NCI-H2227 (cell line): ENCODE data around the gene ODAD3.
A peak's percentile ranks its signal among the peaks of the same experiment; 100 is the strongest.
"Not testable (repeated sequence)": the region's sequence is repeated elsewhere in the genome, so short reads cannot be mapped to it uniquely, and the experiment has no call there.

Experiments
- DNase-seq: peaks from one replicate; lab custom pipeline; 2025; ENCODE audit not compliant: unreplicated experiment; lab: John Stamatoyannopoulos, UW

Gene ODAD3

GRCh38 chr19:11408591-11408990 lies 26.3 kb downstream of the ODAD3 start:
- no peak for DNase-seq

GRCh38 chr19:11406703-11407236 lies 28.2 kb downstream of the ODAD3 start:
- not testable (repeated sequence) for DNase-seq

- no peak for DNase-seq
These were observed 28.9 kb downstream of the ODAD3 start for GRCh38 chr19:11405846-11406643.

GRCh38 chr19:11404588-11405222 lies 30.2 kb downstream of the ODAD3 start:
- no peak for DNase-seq

- DNase-seq: no peak
These were observed 32.9 kb downstream of the ODAD3 start for GRCh38 chr19:11401808-11402543.

- no peak for DNase-seq
These were observed 34.1 kb downstream of the ODAD3 start for GRCh38 chr19:11400798-11401197.

GRCh38 chr19:11399667-11400066 lies 35.3 kb downstream of the ODAD3 start:
- no peak for DNase-seq

- no peak for DNase-seq
These were observed 37.8 kb downstream of the ODAD3 start for GRCh38 chr19:11397089-11397610.

GRCh38 chr19:11390933-11391680 lies 43.8 kb downstream of the ODAD3 start:
- no peak for DNase-seq

GRCh38 chr19:11390359-11390758 lies 44.6 kb downstream of the ODAD3 start:
- DNase-seq: no peak

- DNase-seq: no peak
These were observed 47.5 kb downstream of the ODAD3 start for GRCh38 chr19:11387162-11388034.

GRCh38 chr19:11384778-11385129 lies 50.2 kb downstream of the ODAD3 start:
- no peak for DNase-seq

- no peak for DNase-seq
These were observed 51.2 kb downstream of the ODAD3 start for GRCh38 chr19:11383706-11384048.

- peak; percentile 65 for DNase-seq
These were observed 51.8 kb downstream of the ODAD3 start for GRCh38 chr19:11382898-11383705.

GRCh38 chr19:11380653-11381537 lies 54.0 kb downstream of the ODAD3 start:
- DNase-seq: peak; percentile 96

GRCh38 chr19:11379857-11380350 lies 55.0 kb downstream of the ODAD3 start:
- no peak for DNase-seq

- DNase-seq: not testable (repeated sequence)
These were observed 55.6 kb downstream of the ODAD3 start for GRCh38 chr19:11379269-11379845.
